SW480 (cell line): Measurements from ENCODE around the gene CACHD1.
A peak's percentile ranks its signal among the peaks of the same experiment; 100 is the strongest.
"Not testable (repeated sequence)": the region's sequence is repeated elsewhere in the genome, so short reads cannot be mapped to it uniquely, and the experiment has no call there.

Experiments
- DNase-seq: peaks from one replicate; pipeline ENCODE4 v3.0.0-alpha.2; 2016; ENCODE audit warnings: low spot score

The CACHD1 gene

DNA sequence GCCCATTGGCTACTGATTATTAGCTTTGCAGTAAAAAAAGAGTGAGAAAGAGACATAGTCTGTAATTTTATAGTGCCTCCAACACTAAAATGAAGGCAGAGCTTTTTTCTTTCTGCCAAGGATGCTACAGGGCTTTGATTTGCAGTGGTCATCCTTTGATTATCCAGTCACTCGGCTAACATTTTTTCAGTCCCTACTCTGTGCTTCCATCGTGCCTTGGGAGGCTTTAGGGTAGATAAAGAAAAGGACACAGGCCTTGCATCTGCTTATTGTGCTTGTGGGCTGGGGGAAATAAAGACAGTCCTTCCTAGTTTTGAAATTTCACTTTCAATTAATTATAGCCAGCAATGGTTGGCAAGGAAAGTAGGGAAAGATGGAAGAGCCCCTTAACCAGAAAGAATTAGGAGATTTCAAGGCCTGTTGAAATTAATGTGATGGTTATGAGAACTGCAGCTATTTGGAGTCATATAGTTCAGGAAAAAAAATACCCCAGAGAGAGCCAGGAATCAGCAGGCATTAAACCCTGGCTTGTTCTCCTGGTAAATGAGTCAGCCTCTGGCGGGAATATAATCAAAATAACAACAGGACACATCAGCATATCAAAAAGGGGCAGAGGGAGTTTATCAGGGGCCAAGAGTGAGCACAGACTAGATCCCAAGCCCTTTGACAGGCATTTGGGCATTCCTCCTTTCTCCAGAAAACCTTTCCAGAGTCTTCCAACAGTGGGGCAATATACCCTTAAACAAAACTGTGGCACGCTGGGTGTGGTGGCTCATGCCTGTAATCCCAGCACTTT lies 27.4 kb downstream of the CACHD1 start:
- DNase-seq, result no peak

GRCh38 chr1:64498325-64498724 lies 28.4 kb downstream of the CACHD1 start:
- no peak for DNase-seq

- no peak for DNase-seq
Measured at GRCh38 chr1:64499011-64499410, 29.1 kb downstream of the CACHD1 start.

- peak; percentile 23 for DNase-seq
Measured at GRCh38 chr1:64499966-64500365, 30.0 kb downstream of the CACHD1 start.

GRCh38 chr1:64502083-64502482 lies 32.2 kb downstream of the CACHD1 start:
- DNase-seq, result no peak

- peak; percentile 83 for DNase-seq
Measured at GRCh38 chr1:64502931-64503330, 33.0 kb downstream of the CACHD1 start.

DNA sequence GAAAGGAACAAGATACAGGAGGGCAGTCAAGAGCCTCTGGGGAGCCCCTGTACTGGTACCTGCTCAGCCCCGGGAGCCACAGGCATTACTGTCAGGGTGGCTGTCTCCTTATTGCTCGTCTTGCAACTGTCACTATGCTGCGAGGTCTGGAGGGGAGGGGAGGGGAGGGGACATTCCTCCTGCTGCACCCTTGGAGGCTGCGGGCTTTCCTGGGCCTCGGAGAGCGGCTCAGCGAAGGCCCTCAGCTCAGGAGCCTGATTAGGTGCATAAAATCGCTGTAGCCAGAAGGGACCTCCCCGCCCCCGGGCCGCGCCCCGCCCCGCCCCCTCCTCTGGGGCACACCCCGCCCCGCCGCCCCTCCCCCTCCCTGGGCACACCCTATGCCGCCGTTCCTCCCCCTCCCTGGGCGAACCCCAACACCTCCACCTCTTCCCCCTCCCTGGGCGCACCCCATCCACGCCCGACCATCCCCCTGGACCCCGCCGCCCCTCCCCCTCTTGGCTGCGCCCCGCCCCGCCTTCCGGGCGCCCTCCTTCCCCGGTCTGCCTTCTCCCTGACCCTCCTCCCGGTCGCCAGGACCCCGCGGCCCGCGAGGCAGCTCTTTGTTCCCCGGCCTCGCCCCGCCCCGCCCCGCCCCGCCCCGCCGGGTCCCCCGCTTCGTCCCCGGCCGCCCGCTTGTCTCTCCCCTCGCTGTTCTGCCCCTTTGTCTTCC lies 35.5 kb downstream of the CACHD1 start:
- peak; percentile 81 for DNase-seq

- peak; percentile 98 for DNase-seq
Measured at GRCh38 chr1:64505944-64506655, 36.2 kb downstream of the CACHD1 start.

- no peak for DNase-seq
Measured at GRCh38 chr1:64508629-64509028, 38.7 kb downstream of the CACHD1 start.

GRCh38 chr1:64511044-64511443 lies 41.1 kb downstream of the CACHD1 start:
- DNase-seq, result no peak

DNA sequence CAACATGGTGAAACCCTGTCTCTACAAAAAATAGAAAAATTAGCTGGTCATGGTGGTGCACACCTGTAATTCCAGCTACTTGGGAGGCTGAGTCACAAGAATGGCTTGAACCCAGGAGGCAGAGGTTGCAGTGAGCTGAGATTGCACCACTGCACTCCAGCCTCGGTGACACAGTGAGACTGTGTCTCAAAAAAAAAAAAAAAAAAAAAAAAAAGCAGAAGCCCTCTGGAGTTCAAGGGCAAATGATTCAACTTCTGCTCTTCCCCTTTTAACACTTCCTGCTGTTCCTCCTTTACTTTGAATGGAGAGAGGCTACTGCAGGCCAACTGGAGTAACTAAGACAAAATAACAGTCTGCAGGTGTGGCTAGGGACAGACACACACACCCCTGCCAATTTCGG lies 42.3 kb downstream of the CACHD1 start:
- not testable (repeated sequence) for DNase-seq

DNA sequence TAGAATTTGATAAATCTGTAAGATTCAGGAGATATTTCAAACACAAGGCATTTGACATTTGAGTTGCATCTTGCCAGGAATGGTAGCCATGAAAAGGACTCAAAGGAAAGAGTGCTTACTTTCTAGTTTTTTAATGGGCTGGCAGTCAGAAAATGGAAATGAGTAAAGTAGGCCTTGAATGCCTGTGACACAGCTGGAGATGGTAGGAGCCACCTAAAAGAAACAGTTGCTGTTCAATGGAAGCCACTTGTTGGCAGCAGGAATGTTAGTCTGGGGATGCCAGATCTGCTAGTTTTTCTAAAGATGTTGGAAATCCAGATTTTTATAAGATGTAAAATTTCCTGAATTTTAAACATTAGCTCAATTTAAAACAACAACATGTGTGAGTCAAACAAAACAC lies 43.6 kb downstream of the CACHD1 start:
- DNase-seq, result no peak

DNA sequence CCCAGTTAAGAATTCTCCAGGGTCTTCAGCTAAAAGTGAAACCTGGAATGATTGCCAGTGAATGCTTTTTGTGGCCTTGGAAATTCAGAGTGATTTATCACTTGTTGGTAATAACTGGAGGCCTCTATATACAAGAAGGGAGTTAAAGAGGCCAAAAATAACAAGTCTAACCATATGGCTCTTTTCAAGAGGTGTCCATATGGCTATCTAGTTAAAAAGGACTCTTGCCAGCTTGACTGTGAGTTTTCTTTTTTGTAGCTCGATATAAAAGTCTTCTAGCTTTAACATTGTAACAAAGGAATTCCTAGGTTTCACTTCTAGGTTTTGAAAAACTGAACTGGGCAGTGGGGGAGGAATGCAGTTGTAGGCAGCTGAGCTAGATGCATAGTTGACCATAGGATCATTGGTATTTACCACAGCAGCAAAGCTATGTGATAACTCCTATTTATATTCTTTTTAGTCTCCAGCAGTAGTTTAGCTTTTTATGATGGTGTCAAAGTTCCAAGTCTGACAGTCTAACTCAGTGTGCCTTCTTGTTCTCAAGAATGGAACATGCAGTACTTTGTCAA lies 44.4 kb downstream of the CACHD1 start:
- no peak for DNase-seq

DNA sequence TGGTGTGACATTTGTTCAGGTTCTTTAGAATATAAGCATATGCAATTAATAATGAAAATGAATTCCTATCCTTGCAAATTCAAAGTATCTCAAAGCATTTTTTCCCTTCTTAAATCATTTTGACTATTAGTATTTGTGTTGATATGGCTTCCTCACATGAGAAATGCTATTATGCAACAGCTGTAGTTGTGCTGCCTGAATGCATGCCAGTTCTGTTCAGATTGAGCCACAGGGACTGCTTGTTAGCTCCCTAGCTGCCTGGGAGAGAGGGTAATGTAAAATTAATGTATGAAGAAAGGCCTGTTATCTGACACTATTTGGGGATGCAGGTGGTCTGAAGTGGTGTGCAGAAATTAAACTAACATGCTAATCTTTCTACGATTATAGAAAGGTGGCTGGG lies 45.5 kb downstream of the CACHD1 start:
- DNase-seq, result no peak

DNA sequence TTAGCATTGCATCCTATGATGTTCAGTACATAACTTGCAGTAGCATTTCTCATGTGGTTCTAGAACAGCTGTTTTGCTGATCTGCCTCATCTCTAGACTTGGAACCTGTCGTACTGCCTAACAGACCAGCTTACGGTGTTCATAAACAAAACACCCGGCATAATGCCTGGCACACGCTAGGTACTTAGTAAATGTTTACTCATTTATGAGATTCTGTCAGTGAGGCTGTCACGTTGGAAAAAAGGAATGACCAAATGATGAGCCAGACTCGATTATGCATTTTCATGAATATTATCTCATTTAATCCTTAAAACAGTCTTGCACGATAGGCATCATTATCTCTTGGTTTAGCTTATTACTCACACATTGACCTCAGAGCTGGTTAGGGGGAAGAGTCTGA lies 46.4 kb downstream of the CACHD1 start:
- DNase-seq, result no peak

DNA sequence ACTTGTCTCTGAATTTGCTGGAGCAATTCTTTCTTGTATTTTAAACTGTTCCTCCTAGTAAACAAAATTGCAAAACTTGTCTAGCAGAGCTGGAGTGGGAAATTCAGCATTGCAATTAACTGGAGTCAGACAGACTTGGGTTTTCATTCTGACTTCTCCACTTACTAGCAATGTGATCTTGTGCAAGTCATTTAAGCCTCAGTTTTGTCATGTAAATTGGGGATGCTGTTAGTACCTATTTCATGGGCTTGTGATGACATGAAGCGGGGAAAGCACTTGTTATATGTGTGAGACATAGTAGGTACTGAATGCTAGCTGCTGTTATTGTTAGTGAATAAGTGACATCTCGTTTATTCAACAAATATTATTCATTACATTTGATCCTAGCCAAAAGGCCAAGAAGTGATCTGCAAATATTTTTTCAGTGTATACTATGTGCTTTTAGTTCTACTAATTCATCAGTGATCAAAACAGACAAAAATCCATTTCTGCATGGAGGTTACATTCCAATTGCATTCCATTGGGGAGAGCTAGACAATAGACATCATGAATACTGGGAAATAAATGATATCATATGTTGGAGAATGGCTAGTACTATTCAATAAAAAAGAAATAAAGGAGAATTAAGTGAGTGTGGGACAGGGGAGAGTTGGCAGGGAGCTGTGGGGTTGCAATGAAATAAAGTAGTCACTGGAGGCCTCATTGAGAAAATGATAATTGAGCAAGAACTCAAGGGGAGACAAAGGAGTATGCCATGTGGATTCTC lies 47.1 kb downstream of the CACHD1 start:
- no peak for DNase-seq

- DNase-seq, result no peak
Measured at GRCh38 chr1:64517640-64518039, 47.7 kb downstream of the CACHD1 start.

- no peak for DNase-seq
Measured at GRCh38 chr1:64518692-64519481, 49.0 kb downstream of the CACHD1 start.

DNA sequence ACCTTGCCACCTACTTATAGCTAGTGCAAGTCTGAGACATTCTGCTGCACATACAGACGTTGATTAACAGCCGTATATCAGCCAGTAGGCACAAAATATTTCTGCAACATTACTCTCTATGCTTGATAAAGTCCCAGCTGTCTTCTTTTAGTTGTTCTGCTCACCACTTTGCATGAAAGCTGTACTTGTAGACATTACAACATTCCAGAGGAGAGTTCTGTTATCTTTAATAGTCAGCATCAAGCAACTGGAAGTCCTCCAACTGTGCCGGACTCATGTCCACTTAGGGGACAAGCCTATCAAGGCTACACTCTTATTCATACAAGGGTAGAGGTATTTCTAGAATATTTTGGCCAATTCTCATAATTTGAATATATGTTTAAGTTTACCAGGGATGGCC lies 50.0 kb downstream of the CACHD1 start:
- no peak for DNase-seq

DNA sequence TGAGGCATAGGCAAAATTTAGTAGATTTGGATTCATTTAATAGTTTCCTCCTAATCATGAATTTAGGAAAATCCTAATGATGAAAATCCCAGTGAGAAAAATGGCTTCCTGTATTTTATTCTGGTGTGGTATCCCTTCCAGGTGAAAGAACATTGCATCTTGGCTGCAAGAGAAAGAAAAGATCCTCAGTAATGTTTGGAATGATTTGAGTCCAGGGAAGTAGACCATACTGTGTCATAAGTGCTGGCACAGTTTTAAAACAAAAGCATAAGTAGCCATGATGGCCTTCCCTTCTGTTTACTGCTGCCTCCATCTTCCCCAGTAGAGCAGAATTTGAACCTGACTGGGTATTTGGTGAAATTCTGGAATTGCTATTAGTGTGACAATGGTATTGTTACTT lies 52.8 kb downstream of the CACHD1 start:
- no peak for DNase-seq
